Esophagus muscularis mucosa (tissue), 4 donors: ENCODE results near the gene ULK4. TPM values are rescaled to one million over a fixed set of nuclear protein-coding genes. Genes with fewer than 3 reads are reported as not detected.

Experiments used
- DNase-seq: peaks from one replicate; pipeline ENCODE4 v3.0.0-alpha.2; 2017; ENCODE audit errors: extremely low spot score
- H3K27ac ChIP-seq, 4 donors: fragments of 200-600 bp; sonication (generic); replicated peaks in 1 of 4; 1 replicate in 3 of 4; 2 replicates in 1 of 4; pipeline ENCODE4 v1.5.1; 2016 to 2019; ENCODE audit warnings: mild to moderate bottlenecking in 1 of 4
- H3K27me3 ChIP-seq, 4 donors: fragments of 200-600 bp; sonication (generic); one replicate each; pipeline versions ENCODE4 v1.5.1 to v1.6.0; 2016 to 2019
- H3K36me3 ChIP-seq, 4 donors: fragments of 200-600 bp; sonication (generic); one replicate each; pipeline ENCODE4 v1.5.1; 2016 to 2019
- H3K4me1 ChIP-seq, 4 donors: fragments of 200-600 bp; sonication (generic); one replicate each; pipeline ENCODE4 v1.5.1; 2016 to 2019
- H3K4me3 ChIP-seq, 4 donors: fragments of 200-600 bp; sonication (generic); 1 replicate in 2 of 4; 2 replicates in 2 of 4; pipeline ENCODE4 v1.5.1; 2016 to 2019; ENCODE audit warnings: mild to moderate bottlenecking in 4 of 4, moderate library complexity in 1 of 4
- H3K9me3 ChIP-seq, 4 donors: fragments of 200-600 bp; sonication (generic); 1 replicate in 3 of 4; 2 replicates in 1 of 4; pipeline ENCODE4 v1.5.1; 2016 to 2019
- CTCF ChIP-seq, 3 experiments: fragments of 200-600 bp in 2 of 3; fragments of 450-650 bp in 1 of 3; sonication (generic) in 2 of 3; IDR thresholded peaks; one replicate each; pipeline ENCODE4 v1.5.1; 2017 to 2019; ENCODE audit warnings: antibody characterized with exemption in 3 of 3, mild to moderate bottlenecking in 2 of 3, moderate library complexity in 1 of 3
- EP300 ChIP-seq: sonication (generic); formaldehyde crosslinking; IDR thresholded peaks from one replicate; pipeline ENCODE4 v1.6.1; 2017; ENCODE audit warnings: antibody characterized with exemption
- POLR2A ChIP-seq: fragments of 450-650 bp; IDR thresholded peaks from one replicate; pipeline ENCODE4 v1.6.1; 2017; ENCODE audit warnings: antibody characterized with exemption, moderate library complexity, mild to moderate bottlenecking, low read depth
- POLR2AphosphoS5 ChIP-seq, 2 donors: sonication (generic); formaldehyde crosslinking; IDR thresholded peaks; one replicate each; pipeline ENCODE4 v1.6.1; 2017; ENCODE audit warnings: antibody characterized with exemption in 2 of 2
- WGBS: methylation state at CpG from one replicate; pipeline ENCODE4 v1.1.5; 2018; 5-methylcytosine and 5-hydroxymethylcytosine counted together
- intact Hi-C: fragments of 100-400 bp; cut with DNase I; formaldehyde crosslinking; loops from one replicate; pipeline ENCODE4 v1.15.1; 2023
- total RNA-seq, 4 donors: library from RNA; depleted of rRNA; stranded (reverse); fragments of >200 nt; gene quantifications; one replicate each; pipeline versions ENCODE4 v1.1.0 to v1.2.1, GENCODE V29; 2016

The ULK4 gene
- total RNA-seq: 10 to 100 TPM in 2 of 4 donors, 1 to 10 TPM in 2; 4.2 to 15.4 (median 11.0) TPM

GRCh38 chr3:41961751-41962679 lies at the start of gene ULK4:
TSS of gene ULK4 (minus strand) at chr3:41962103. CDS start at chr3:41954759, 7,344 bp downstream.
- Histone ChIP-seq H3K4me3 (peak within 1 kb of the TSS; percentile 80 to 95 (median 92)), H3K27ac (peak within 1 kb of the TSS; percentile 82 to 94 (median 90)), H3K9me3 (no peaks in the 10 kb centered on the region), H3K4me1 (peaks cover 10 to 20% (median 13%) of the 10 kb centered on the region in 4 donors), H3K36me3 (no peaks in the 10 kb centered on the region), H3K27me3 (no peaks in the 10 kb centered on the region)
- TF ChIP-seq CTCF (IDR thresholded peaks at IDR 0.05) (no peak), POLR2A (peak; percentile 11), POLR2AphosphoS5 (IDR thresholded peaks at IDR 0.05) (peak; percentile 78 to 93), EP300 (no peak)
- intact Hi-C loops: loop anchor here (5.0 kb wide), 2 partner anchors 50 to 135 kb away; no protein-coding TSS in a partner anchor
- 2% methylated on average over 13 of the region's 58 CpGs for whole genome bisulfite sequencing
- peak; percentile 99 for DNase-seq

- Histone ChIP-seq H3K27ac (no peak overlapping the region), H3K27me3 (no peaks in the 10 kb centered on the region), H3K36me3 (no peaks in the 10 kb centered on the region), H3K9me3 (no peaks in the 10 kb centered on the region), H3K4me3 (no peak overlapping the region), H3K4me1 (peaks cover 8 to 22% (median 18%) of the 10 kb centered on the region in 4 donors)
- WGBS: 63% methylated on average over 2 of the region's 2 CpGs
- no peak for TF ChIP-seq POLR2AphosphoS5 (IDR thresholded peaks at IDR 0.05)
- TF ChIP-seq EP300: no peak
- no peak for TF ChIP-seq CTCF (IDR thresholded peaks at IDR 0.05)
- DNase-seq: no peak
- intact Hi-C loops: loop anchor here (5.0 kb wide), 2 partner anchors 48 to 87 kb away; partner anchors contain the start of gene ULK4
These were observed 48.6 kb upstream of the ULK4 start for GRCh38 chr3:42010530-42010929.

GRCh38 chr3:42009456-42009855 lies 47.6 kb upstream of the ULK4 start:
- Histone ChIP-seq H3K9me3 (no peaks in the 10 kb centered on the region), H3K4me1 (peaks cover 4 to 13% (median 9%) of the 10 kb centered on the region in 4 donors), H3K36me3 (no peaks in the 10 kb centered on the region), H3K4me3 (no peak overlapping the region), H3K27me3 (no peaks in the 10 kb centered on the region), H3K27ac (no peak overlapping the region)
- DNase-seq: no peak
- intact Hi-C loops: no loop called here
- TF ChIP-seq CTCF (IDR thresholded peaks at IDR 0.05) (no peak), POLR2A (no peak), EP300 (no peak), POLR2AphosphoS5 (IDR thresholded peaks at IDR 0.05) (no peak)
- WGBS: 94% methylated on average over 4 of the region's 4 CpGs

- H3K27ac ChIP-seq: no peak overlapping the region
- no peaks in the 10 kb centered on the region for H3K27me3 ChIP-seq
- no peaks in the 10 kb centered on the region for H3K36me3 ChIP-seq
- peaks cover 3 to 8% (median 4%) of the 10 kb centered on the region in 4 donors for H3K4me1 ChIP-seq
- DNase-seq: no peak
- H3K9me3 ChIP-seq: no peaks in the 10 kb centered on the region
- H3K4me3 ChIP-seq: no peak overlapping the region
- 75% methylated on average over 3 of the region's 3 CpGs for WGBS
- intact Hi-C loops: no loop called here
- TF ChIP-seq POLR2AphosphoS5 (IDR thresholded peaks at IDR 0.05): no peak
- no peak for TF ChIP-seq CTCF (IDR thresholded peaks at IDR 0.05)
These were observed 45.9 kb upstream of the ULK4 start for GRCh38 chr3:42007785-42008184.
